GM21825 (cell line): ENCODE data around the gene PPCDC.

Experiments used
- ATAC-seq: cut with Tn5 transposase; IDR thresholded peaks from one replicate; pipeline ENCODE4 v1.9.1; 2021; ENCODE audit warnings: mild to moderate bottlenecking, moderate library complexity; ENCODE audit not compliant: unreplicated experiment

The PPCDC gene

DNA sequence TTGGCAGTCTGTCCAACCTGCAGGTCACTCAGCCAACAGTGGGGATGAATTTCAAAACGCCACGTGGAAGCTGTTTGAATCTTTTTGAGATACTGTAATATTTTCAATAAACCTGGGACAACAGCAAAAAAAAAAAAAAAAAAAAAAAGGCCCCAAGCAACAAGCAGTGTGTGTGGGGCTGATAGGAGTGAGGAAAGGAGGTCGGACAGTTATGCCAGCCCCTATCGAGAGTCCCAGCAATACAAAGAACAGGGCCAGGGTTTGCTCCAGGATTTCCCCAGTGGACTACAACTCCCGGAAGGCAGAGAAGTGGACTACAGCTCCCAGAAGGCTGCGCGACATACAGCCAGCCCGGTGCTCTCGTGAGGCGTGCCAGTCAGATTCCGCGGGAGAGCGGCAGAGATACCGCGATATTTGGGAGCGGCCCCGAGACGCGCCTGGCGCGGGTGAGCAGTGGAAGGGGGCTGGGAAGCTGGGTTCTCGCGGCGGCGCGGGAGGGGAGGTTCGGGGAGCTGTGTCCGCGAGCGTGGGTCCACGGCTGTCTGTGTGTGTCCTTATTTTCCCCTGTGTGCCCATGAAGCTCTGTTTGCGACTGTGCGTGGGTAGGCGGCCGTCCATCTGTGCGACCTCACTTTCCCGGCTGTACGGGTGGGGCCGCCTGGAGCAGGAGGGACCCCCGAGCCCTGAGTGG, at the start of gene PPCDC:
Gene PPCDC (plus strand): TSS at position 410 of the 691 bp plus-strand sequence. CDS start 4,729 bp downstream, outside the sequence.
- ATAC-seq: peak; percentile 89

GRCh38 chr15:74976159-74976558, 47.2 kb upstream of the PPCDC start:
- no peak for ATAC-seq

GRCh38 chr15:74977599-74977998, 45.8 kb upstream of the PPCDC start:
- ATAC-seq: no peak

GRCh38 chr15:74978077-74978476, 45.3 kb upstream of the PPCDC start:
- no peak for ATAC-seq

- no peak for ATAC-seq
Measured at GRCh38 chr15:74978503-74978902, 44.9 kb upstream of the PPCDC start.

DNA sequence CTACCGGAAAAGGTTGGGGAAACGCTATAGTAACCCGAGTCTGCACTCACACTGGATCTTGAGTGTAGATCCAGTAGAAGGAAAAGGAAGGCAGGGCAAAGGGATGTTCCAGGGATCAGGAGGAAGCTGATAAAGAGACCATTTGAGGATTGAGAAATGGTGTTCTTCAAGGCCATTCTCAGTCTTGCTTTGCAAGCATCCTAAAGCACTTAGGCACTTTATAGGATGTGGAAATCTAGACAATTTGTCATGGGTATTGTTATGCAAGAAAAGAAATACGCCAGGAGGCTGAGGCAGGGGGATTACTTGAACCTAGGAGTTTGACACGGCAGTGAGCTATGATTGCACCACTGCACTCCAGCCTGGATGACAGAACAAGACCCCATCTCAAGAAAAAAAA, 41.2 kb upstream of the PPCDC start:
- ATAC-seq: no peak

- ATAC-seq: no peak
Measured at GRCh38 chr15:74983725-74984231, 39.6 kb upstream of the PPCDC start.

GRCh38 chr15:74988007-74988800, 35.2 kb upstream of the PPCDC start:
- no peak for ATAC-seq

GRCh38 chr15:74989527-74989926, 33.9 kb upstream of the PPCDC start:
- no peak for ATAC-seq

DNA sequence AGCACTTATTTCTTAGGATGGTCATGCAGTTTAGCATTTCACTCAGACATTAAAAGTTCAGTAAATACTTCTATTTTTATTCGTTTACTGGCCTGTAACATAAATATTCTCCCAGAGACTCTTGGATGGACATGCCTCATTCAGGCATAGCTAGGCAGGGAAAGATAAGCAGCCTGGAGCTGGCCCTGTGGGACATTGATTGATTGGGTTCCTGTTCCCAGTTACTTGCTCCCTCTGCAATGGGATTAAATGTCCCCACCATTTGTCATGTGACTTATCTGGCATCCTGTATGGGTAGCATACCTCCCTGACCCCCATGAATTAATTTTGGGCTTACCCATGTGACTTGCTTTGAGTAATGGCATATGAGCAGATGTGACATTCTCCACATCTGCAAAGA, 30.8 kb upstream of the PPCDC start:
- ATAC-seq: no peak

DNA sequence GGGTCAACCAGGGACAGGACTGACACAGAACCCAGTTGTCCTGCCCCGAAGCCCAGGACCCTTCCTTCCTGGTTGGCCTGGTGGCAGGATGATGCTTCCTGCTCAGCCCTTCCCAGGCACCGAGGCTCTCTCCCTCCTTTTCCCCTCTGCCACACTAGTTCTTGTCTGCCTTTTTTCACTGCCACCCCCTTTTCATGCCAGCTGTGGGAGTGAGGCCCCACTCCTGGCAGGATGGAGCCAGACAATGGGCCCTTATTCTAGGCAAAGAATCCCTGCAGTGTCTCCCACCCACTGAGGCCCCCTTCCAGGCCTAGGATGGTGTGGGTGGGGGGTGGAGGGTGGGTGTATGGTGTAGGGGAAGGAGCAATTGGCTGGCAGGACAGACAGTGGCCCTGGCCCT, 29.2 kb upstream of the PPCDC start:
- no peak for ATAC-seq

- ATAC-seq: no peak
Measured at GRCh38 chr15:74994685-74995084, 28.7 kb upstream of the PPCDC start.

GRCh38 chr15:74995182-74995778, 28.1 kb upstream of the PPCDC start, which contains the start of gene SCAMP5:
Gene SCAMP5 (plus strand): TSS chr15:74995563. CDS start chr15:75011840, 16,277 bp downstream.
- peak; percentile 79 for ATAC-seq

- ATAC-seq: no peak
Measured at GRCh38 chr15:74995779-74996765, 27.3 kb upstream of the PPCDC start.

DNA sequence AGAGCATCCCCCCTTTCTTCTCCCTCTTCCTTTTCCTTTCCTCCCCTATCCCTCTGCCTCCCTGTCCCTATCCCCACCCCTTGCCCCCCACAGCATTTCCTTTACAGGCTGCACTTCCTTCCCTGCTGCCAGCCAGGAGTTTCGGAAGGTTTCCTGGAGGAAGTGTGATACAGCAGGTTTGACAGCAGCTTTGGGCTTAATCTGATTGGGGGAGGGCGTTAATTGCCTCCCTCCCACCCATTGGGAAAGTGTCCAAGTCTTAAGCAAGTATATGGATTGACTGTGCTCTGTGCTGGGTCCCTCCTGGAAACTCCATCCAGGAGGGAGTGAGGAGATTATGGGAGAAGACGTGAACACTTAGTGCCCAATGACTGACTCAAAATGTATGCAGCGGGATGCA, 26.2 kb upstream of the PPCDC start:
- ATAC-seq: no peak

DNA sequence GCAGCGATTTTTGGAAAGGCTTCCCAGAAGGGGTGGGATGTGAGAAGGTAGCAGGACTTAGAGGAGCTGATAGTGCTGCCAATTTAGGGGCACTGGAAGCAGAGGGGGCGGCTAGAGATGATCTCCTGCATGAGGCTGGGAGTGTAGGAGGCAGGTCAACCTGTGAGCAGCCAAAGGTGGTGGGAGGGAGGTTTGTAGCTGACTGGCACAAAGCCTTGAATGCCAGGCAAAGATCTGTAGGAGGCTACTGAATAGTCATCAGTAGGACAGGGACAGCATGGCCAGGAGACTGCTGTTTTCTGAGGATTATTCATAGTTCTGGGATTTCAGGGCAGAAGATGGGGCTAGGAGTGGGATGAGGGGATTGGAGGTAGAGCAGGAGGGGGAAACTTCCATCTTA, 25.8 kb upstream of the PPCDC start:
- no peak for ATAC-seq

DNA sequence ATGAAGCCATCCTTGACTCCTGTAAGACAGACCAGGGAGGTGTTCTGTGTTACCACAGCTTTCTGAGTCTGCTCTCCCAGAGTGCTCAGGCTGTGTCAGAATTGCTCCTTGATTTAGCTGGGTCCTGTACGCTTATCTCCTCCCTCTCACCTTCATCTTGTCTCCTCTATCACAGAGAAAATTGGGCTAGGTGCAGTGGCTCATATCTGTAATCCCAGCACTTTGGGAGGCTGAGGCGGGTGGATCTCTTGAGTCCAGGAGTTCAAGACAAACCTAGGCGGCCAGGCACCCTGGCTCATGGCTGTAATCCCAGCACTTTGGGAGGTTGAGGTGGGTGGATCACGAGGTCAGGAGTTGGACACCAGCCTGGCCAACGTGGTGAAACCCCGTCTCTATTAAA, 22.1 kb upstream of the PPCDC start:
- ATAC-seq: no peak

DNA sequence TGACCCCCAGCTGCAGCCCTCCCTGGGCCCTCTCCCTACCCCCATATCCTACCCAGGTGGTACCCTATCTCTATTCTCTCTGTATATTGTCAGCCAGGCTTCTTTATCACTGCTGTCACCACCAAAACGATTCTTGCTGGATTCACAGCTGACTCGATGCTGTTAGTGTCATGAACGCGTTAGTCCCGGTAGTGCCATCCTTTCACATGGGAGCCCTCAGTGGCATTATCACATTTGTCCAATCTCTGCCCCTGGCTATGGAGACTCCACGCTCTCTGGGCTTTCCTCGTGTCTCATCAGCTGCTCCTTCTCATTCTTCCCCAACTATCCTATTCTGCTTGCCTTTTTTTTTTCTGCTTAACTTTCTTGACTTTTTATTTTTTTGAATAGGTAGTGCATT, 21.0 kb upstream of the PPCDC start:
- ATAC-seq: no peak

- ATAC-seq: no peak
Measured at GRCh38 chr15:75007216-75007615, 16.2 kb upstream of the PPCDC start.

GRCh38 chr15:75008221-75008625, 15.2 kb upstream of the PPCDC start:
- peak; percentile 40 for ATAC-seq
